Fibroblast of skin of abdomen (primary cell): ENCODE results near the gene CLIC3.
"Not testable (repeated sequence)": the region's sequence is repeated elsewhere in the genome, so short reads cannot be mapped to it uniquely, and the experiment has no call there.

Experiments used
- DNase-seq: peaks from one replicate; pipeline ENCODE4 v3.0.0-alpha.2; 2013

Gene CLIC3

GRCh38 chr9:137017071-137017470 lies 20.7 kb upstream of the CLIC3 start:
- no peak for DNase-seq

GRCh38 chr9:137016436-137016835 lies 20.1 kb upstream of the CLIC3 start:
- no peak for DNase-seq

GRCh38 chr9:137015976-137016375 lies 19.6 kb upstream of the CLIC3 start:
- DNase-seq = no peak

GRCh38 chr9:137015540-137015930 lies 19.2 kb upstream of the CLIC3 start:
- DNase-seq = no peak

GRCh38 chr9:137014776-137015539 lies 18.6 kb upstream of the CLIC3 start:
- no peak for DNase-seq

- no peak for DNase-seq
Observed at GRCh38 chr9:137014166-137014565, 17.8 kb upstream of the CLIC3 start.

GRCh38 chr9:137013571-137013940 lies 17.2 kb upstream of the CLIC3 start:
- DNase-seq = no peak

GRCh38 chr9:137012694-137013570 lies 16.6 kb upstream of the CLIC3 start:
- DNase-seq = no peak

GRCh38 chr9:137011907-137012675 lies 15.7 kb upstream of the CLIC3 start:
- no peak for DNase-seq

GRCh38 chr9:137011156-137011555 lies 14.8 kb upstream of the CLIC3 start:
- DNase-seq = no peak

- DNase-seq = no peak
Observed at GRCh38 chr9:137009938-137010732, 13.8 kb upstream of the CLIC3 start.

GRCh38 chr9:137009217-137009616 lies 12.8 kb upstream of the CLIC3 start:
- DNase-seq = no peak

GRCh38 chr9:137008312-137008711 lies 11.9 kb upstream of the CLIC3 start:
- DNase-seq = no peak

GRCh38 chr9:137007816-137008270 lies 11.5 kb upstream of the CLIC3 start:
- DNase-seq = no peak

GRCh38 chr9:137007108-137007815 lies 10.9 kb upstream of the CLIC3 start:
- DNase-seq = no peak

- DNase-seq = no peak
Observed at GRCh38 chr9:137006116-137007003, 10.0 kb upstream of the CLIC3 start.

GRCh38 chr9:137004285-137004684 lies 7.9 kb upstream of the CLIC3 start:
- DNase-seq = not testable (repeated sequence)

- no peak for DNase-seq
Observed at GRCh38 chr9:137002646-137003041, 6.3 kb upstream of the CLIC3 start.

- no peak for DNase-seq
Observed at GRCh38 chr9:137001857-137002645, 5.7 kb upstream of the CLIC3 start.
